CD4-positive, alpha-beta T cell treated with Interleukin-10 for 1 hour (primary cell): ENCODE results near the gene LPP.

ENCODE experiments used
- DNase-seq: peaks from one replicate; pipeline ENCODE4 v3.0.0-alpha.2; 2020

The LPP gene

GRCh38 chr3:188662795-188663194 is 508.8 kb downstream of the LPP start:
- DNase-seq = no peak

- DNase-seq = no peak
These were observed 509.9 kb downstream of the LPP start for GRCh38 chr3:188663839-188664238.

- peak; percentile 31 for DNase-seq
These were observed 510.8 kb downstream of the LPP start for GRCh38 chr3:188664795-188665194.

GRCh38 chr3:188667926-188668325 is 514.0 kb downstream of the LPP start:
- DNase-seq = no peak

- DNase-seq = no peak
These were observed 516.5 kb downstream of the LPP start for GRCh38 chr3:188670446-188670845.

GRCh38 chr3:188671971-188672370 is 518.0 kb downstream of the LPP start:
- no peak for DNase-seq

- no peak for DNase-seq
These were observed 518.9 kb downstream of the LPP start for GRCh38 chr3:188672840-188673239.

- no peak for DNase-seq
These were observed 519.8 kb downstream of the LPP start for GRCh38 chr3:188673646-188674186.

GRCh38 chr3:188674595-188674994 is 520.6 kb downstream of the LPP start:
- DNase-seq = no peak

- no peak for DNase-seq
These were observed 523.4 kb downstream of the LPP start for GRCh38 chr3:188677344-188677743.

GRCh38 chr3:188680189-188680588 is 526.2 kb downstream of the LPP start:
- no peak for DNase-seq

- DNase-seq = no peak
These were observed 526.6 kb downstream of the LPP start for GRCh38 chr3:188680605-188681004.

- no peak for DNase-seq
These were observed 528.4 kb downstream of the LPP start for GRCh38 chr3:188682316-188682715.

- DNase-seq = no peak
These were observed 529.1 kb downstream of the LPP start for GRCh38 chr3:188683032-188683521.

- DNase-seq = no peak
These were observed 530.3 kb downstream of the LPP start for GRCh38 chr3:188684276-188684675.

- no peak for DNase-seq
These were observed 531.8 kb downstream of the LPP start for GRCh38 chr3:188685789-188686188.

GRCh38 chr3:188686324-188686723 is 532.4 kb downstream of the LPP start:
- no peak for DNase-seq

- no peak for DNase-seq
These were observed 533.4 kb downstream of the LPP start for GRCh38 chr3:188687389-188687788.

- no peak for DNase-seq
These were observed 535.2 kb downstream of the LPP start for GRCh38 chr3:188689101-188689574.

GRCh38 chr3:188690064-188690463 is 536.1 kb downstream of the LPP start:
- no peak for DNase-seq

- no peak for DNase-seq
These were observed 537.0 kb downstream of the LPP start for GRCh38 chr3:188691004-188691403.

GRCh38 chr3:188691665-188692064 is 537.7 kb downstream of the LPP start:
- no peak for DNase-seq

- no peak for DNase-seq
These were observed 538.7 kb downstream of the LPP start for GRCh38 chr3:188692700-188693099.

GRCh38 chr3:188693435-188693834 is 539.5 kb downstream of the LPP start:
- DNase-seq = no peak

GRCh38 chr3:188695241-188695640 is 541.3 kb downstream of the LPP start:
- no peak for DNase-seq
